ENCODE results near the gene RANBP3. TPM values are rescaled to one million over a fixed set of nuclear protein-coding genes. Genes with fewer than 3 reads are reported as not detected.

Gene RANBP3
- total and polyA plus RNA-seq, 2 experiments from 2014 or later = 40.2 to 98.3 TPM

DNA sequence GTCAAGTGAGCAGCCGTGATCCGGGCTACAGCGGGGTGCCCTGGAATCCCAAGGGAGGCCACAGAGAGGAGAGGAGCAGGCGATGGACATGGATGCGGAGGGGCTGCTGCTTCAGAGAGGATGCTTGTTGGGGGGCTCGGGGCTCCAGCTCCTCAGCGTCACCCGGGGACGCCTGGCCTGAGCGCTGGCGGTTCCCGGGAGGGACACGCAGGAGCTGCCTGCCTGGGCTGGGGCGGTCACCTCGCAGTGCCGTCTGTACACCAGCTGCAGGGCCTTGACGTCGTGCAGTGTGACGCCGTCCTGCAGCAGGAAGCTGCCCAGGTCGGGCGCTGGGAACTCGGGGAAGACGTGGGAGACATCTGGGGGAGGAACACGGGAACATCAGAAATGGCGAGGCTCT lies 29.9 kb upstream of the RANBP3 start:
- no peak overlapping the region for H3K4me3 ChIP-seq
- DNase-seq (ENCODE audit: low spot score) = no peak
- no peak for ATAC-seq

More for the DNA sequence above, 29.9 kb upstream of the RANBP3 start:
- Mint-ChIP-seq H3K27ac (no peak overlapping the region), H3K27me3 (ENCODE audit: insufficient read depth, low read depth, poor library complexity) (peaks cover 6% of the 10 kb centered on the region), H3K4me1 (no peaks in the 10 kb centered on the region), H3K36me3 (ENCODE audit: low read depth) (no peaks in the 10 kb centered on the region), H3K9me3 (no peaks in the 10 kb centered on the region; the same call in 2 of the 3 replicates), H3K4me3 (no peak overlapping the region)
- Histone ChIP-seq H3K27me3 (ENCODE audit: insufficient read depth) (no peaks in the 10 kb centered on the region), H3F3A (replicated peaks; ENCODE audit: low read depth) (no peaks in the 10 kb centered on the region), H2AFZ (no peak overlapping the region), H3K36me3 (ENCODE audit: insufficient read depth) (no peaks in the 10 kb centered on the region), H4K20me1 (replicated peaks; ENCODE audit: insufficient read depth) (no peaks in the 10 kb centered on the region), H3K79me2 (replicated peaks; ENCODE audit: insufficient read depth) (no peaks in the 10 kb centered on the region), H3K27ac (ENCODE audit: low read depth) (no peak overlapping the region), H3K9me2 (ENCODE audit: insufficient read depth) (no peaks in the 10 kb centered on the region), H3K4me1 (ENCODE audit: insufficient read depth) (no peaks in the 10 kb centered on the region), H3K4me2 (no peak overlapping the region)
- TF ChIP-seq, protein P1, sequence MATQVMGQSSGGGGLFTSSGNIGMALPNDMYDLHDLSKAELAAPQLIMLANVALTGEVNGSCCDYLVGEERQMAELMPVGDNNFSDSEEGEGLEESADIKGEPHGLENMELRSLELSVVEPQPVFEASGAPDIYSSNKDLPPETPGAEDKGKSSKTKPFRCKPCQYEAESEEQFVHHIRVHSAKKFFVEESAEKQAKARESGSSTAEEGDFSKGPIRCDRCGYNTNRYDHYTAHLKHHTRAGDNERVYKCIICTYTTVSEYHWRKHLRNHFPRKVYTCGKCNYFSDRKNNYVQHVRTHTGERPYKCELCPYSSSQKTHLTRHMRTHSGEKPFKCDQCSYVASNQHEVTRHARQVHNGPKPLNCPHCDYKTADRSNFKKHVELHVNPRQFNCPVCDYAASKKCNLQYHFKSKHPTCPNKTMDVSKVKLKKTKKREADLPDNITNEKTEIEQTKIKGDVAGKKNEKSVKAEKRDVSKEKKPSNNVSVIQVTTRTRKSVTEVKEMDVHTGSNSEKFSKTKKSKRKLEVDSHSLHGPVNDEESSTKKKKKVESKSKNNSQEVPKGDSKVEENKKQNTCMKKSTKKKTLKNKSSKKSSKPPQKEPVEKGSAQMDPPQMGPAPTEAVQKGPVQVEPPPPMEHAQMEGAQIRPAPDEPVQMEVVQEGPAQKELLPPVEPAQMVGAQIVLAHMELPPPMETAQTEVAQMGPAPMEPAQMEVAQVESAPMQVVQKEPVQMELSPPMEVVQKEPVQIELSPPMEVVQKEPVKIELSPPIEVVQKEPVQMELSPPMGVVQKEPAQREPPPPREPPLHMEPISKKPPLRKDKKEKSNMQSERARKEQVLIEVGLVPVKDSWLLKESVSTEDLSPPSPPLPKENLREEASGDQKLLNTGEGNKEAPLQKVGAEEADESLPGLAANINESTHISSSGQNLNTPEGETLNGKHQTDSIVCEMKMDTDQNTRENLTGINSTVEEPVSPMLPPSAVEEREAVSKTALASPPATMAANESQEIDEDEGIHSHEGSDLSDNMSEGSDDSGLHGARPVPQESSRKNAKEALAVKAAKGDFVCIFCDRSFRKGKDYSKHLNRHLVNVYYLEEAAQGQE (IDR thresholded peaks at IDR 0.05; ENCODE audit: unreplicated experiment) = no peak
- TF ChIP-seq NANOG (IDR thresholded peaks at IDR 0.05; ENCODE audit: borderline replicate concordance) (no peak), JUNB (IDR thresholded peaks at IDR 0.05; ENCODE audit: unreplicated experiment) (no peak), ZNF114 (CRISPR knock-in tag; IDR thresholded peaks at IDR 0.05) (no peak), EZH2 (IDR thresholded peaks at IDR 0.05; ENCODE audit: low read depth, unreplicated experiment) (no peak), POLR2AphosphoS5 (IDR thresholded peaks at IDR 0.05; ENCODE audit: low read depth) (no peak), EZH2phosphoT487 (IDR thresholded peaks at IDR 0.05; ENCODE audit: unreplicated experiment) (no peak), ZNF331 (CRISPR knock-in tag; IDR thresholded peaks at IDR 0.05; ENCODE audit: low read depth) (no peak), STAT1 (IDR thresholded peaks at IDR 0.05; ENCODE audit: unreplicated experiment) (no peak), CREB1 (CRISPR knock-in tag; IDR thresholded peaks at IDR 0.05; ENCODE audit: low read depth) (no peak)
- TF ChIP-seq, protein P2, sequence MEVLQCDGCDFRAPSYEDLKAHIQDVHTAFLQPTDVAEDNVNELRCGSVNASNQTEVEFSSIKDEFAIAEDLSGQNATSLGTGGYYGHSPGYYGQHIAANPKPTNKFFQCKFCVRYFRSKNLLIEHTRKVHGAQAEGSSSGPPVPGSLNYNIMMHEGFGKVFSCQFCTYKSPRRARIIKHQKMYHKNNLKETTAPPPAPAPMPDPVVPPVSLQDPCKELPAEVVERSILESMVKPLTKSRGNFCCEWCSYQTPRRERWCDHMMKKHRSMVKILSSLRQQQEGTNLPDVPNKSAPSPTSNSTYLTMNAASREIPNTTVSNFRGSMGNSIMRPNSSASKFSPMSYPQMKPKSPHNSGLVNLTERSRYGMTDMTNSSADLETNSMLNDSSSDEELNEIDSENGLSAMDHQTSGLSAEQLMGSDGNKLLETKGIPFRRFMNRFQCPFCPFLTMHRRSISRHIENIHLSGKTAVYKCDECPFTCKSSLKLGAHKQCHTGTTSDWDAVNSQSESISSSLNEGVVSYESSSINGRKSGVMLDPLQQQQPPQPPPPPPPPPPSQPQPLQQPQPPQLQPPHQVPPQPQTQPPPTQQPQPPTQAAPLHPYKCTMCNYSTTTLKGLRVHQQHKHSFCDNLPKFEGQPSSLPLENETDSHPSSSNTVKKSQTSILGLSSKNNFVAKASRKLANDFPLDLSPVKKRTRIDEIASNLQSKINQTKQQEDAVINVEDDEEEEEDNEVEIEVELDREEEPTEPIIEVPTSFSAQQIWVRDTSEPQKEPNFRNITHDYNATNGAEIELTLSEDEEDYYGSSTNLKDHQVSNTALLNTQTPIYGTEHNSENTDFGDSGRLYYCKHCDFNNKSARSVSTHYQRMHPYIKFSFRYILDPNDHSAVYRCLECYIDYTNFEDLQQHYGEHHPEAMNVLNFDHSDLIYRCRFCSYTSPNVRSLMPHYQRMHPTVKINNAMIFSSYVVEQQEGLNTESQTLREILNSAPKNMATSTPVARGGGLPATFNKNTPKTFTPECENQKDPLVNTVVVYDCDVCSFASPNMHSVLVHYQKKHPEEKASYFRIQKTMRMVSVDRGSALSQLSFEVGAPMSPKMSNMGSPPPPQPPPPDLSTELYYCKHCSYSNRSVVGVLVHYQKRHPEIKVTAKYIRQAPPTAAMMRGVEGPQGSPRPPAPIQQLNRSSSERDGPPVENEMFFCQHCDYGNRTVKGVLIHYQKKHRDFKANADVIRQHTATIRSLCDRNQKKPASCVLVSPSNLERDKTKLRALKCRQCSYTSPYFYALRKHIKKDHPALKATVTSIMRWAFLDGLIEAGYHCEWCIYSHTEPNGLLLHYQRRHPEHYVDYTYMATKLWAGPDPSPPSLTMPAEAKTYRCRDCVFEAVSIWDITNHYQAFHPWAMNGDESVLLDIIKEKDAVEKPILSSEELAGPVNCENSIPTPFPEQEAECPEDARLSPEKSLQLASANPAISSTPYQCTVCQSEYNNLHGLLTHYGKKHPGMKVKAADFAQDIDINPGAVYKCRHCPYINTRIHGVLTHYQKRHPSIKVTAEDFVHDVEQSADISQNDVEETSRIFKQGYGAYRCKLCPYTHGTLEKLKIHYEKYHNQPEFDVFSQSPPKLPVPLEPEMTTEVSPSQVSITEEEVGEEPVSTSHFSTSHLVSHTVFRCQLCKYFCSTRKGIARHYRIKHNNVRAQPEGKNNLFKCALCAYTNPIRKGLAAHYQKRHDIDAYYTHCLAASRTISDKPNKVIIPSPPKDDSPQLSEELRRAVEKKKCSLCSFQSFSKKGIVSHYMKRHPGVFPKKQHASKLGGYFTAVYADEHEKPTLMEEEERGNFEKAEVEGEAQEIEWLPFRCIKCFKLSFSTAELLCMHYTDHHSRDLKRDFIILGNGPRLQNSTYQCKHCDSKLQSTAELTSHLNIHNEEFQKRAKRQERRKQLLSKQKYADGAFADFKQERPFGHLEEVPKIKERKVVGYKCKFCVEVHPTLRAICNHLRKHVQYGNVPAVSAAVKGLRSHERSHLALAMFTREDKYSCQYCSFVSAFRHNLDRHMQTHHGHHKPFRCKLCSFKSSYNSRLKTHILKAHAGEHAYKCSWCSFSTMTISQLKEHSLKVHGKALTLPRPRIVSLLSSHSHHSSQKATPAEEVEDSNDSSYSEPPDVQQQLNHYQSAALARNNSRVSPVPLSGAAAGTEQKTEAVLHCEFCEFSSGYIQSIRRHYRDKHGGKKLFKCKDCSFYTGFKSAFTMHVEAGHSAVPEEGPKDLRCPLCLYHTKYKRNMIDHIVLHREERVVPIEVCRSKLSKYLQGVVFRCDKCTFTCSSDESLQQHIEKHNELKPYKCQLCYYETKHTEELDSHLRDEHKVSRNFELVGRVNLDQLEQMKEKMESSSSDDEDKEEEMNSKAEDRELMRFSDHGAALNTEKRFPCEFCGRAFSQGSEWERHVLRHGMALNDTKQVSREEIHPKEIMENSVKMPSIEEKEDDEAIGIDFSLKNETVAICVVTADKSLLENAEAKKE (CRISPR knock-in tag; IDR thresholded peaks at IDR 0.05) = no peak
- TF ChIP-seq, protein P3, sequence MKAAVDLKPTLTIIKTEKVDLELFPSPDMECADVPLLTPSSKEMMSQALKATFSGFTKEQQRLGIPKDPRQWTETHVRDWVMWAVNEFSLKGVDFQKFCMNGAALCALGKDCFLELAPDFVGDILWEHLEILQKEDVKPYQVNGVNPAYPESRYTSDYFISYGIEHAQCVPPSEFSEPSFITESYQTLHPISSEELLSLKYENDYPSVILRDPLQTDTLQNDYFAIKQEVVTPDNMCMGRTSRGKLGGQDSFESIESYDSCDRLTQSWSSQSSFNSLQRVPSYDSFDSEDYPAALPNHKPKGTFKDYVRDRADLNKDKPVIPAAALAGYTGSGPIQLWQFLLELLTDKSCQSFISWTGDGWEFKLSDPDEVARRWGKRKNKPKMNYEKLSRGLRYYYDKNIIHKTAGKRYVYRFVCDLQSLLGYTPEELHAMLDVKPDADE (IDR thresholded peaks at IDR 0.05) = no peak
- TF ChIP-seq, protein P4, sequence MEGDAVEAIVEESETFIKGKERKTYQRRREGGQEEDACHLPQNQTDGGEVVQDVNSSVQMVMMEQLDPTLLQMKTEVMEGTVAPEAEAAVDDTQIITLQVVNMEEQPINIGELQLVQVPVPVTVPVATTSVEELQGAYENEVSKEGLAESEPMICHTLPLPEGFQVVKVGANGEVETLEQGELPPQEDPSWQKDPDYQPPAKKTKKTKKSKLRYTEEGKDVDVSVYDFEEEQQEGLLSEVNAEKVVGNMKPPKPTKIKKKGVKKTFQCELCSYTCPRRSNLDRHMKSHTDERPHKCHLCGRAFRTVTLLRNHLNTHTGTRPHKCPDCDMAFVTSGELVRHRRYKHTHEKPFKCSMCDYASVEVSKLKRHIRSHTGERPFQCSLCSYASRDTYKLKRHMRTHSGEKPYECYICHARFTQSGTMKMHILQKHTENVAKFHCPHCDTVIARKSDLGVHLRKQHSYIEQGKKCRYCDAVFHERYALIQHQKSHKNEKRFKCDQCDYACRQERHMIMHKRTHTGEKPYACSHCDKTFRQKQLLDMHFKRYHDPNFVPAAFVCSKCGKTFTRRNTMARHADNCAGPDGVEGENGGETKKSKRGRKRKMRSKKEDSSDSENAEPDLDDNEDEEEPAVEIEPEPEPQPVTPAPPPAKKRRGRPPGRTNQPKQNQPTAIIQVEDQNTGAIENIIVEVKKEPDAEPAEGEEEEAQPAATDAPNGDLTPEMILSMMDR (conservative IDR thresholded peaks at IDR 0.05; ENCODE audit: low read depth in 2 of 2) = no peak
